GM23338 (cell line): ENCODE measurements around the gene LRRC26. TPM values are rescaled to one million over a fixed set of nuclear protein-coding genes. Genes with fewer than 3 reads are reported as not detected.

Source experiments
- ATAC-seq: fragments of 200-7000 bp; cut with Tn5 transposase; 3 replicates; pipeline ENCODE4 v1.9.1; 2020
- DNase-seq: peaks from one replicate; pipeline ENCODE4 v3.0.0-alpha.2; 2015; ENCODE audit warnings: low spot score
- H2AFZ ChIP-seq: fragments of 200-600 bp; sonication (generic); 2 replicates; pipeline ENCODE4 v1.8.0; 2016; ENCODE audit warnings: antibody characterized with exemption, mild to moderate bottlenecking, moderate library complexity
- H3F3A ChIP-seq: fragments of 200-600 bp; sonication (generic); replicated peaks from 2 replicates; pipeline ENCODE4 v1.8.0; 2017; ENCODE audit warnings: antibody characterized with exemption, mixed run types, low read depth
- H3K27ac ChIP-seq: fragments of 200-600 bp; sonication (generic); 2 replicates; pipeline ENCODE4 v1.6.1; 2016; ENCODE audit warnings: low read depth
- H3K27me3 ChIP-seq: fragments of 200-600 bp; sonication (generic); 2 replicates; pipeline ENCODE4 v1.8.0; 2016; ENCODE audit warnings: mild to moderate bottlenecking, mixed run types, moderate library complexity; ENCODE audit not compliant: insufficient read depth
- H3K36me3 ChIP-seq: fragments of 200-600 bp; sonication (generic); 2 replicates; pipeline ENCODE4 v1.8.0; 2016; ENCODE audit warnings: mild to moderate bottlenecking; ENCODE audit not compliant: insufficient read depth
- H3K4me1 ChIP-seq: fragments of 200-600 bp; sonication (generic); 2 replicates; pipeline ENCODE4 v1.8.0; 2016; ENCODE audit warnings: mild to moderate bottlenecking, moderate library complexity; ENCODE audit not compliant: insufficient read depth
- H3K4me2 ChIP-seq: fragments of 200-600 bp; sonication (generic); 2 replicates; pipeline ENCODE4 v1.7.1; 2017; ENCODE audit warnings: mixed run types
- H3K4me3 ChIP-seq: fragments of 200-600 bp; sonication (generic); 2 replicates; pipeline ENCODE4 v1.6.1; 2016; ENCODE audit warnings: mixed run types
- H3K79me2 ChIP-seq: fragments of 200-600 bp; sonication (generic); replicated peaks from 2 replicates; pipeline ENCODE4 v1.8.0; 2017; ENCODE audit warnings: mild to moderate bottlenecking; ENCODE audit not compliant: insufficient read depth
- H3K9me2 ChIP-seq: fragments of 200-600 bp; sonication (generic); 2 replicates; pipeline ENCODE4 v1.8.0; 2017; ENCODE audit not compliant: insufficient read depth
- H4K20me1 ChIP-seq: fragments of 200-600 bp; sonication (generic); replicated peaks from 2 replicates; pipeline ENCODE4 v1.8.0; 2017; ENCODE audit warnings: mild to moderate bottlenecking; ENCODE audit not compliant: insufficient read depth
- H3K27ac Mint-ChIP-seq: 2 replicates; pipeline ENCODE4 v1.8.0; 2020; ENCODE audit warnings: inconsistent platforms, mild to moderate bottlenecking, moderate library complexity, mixed read lengths
- H3K27me3 Mint-ChIP-seq: 3 replicates; pipeline ENCODE4 v1.8.0; 2022; ENCODE audit warnings: low read depth, mild to moderate bottlenecking, moderate library complexity, mixed read lengths, inconsistent platforms; ENCODE audit not compliant: insufficient read depth, poor library complexity
- H3K36me3 Mint-ChIP-seq: 3 replicates; pipeline ENCODE4 v1.8.0; 2021; ENCODE audit warnings: low read depth, mild to moderate bottlenecking, inconsistent platforms, moderate library complexity, mixed read lengths
- H3K4me1 Mint-ChIP-seq: 3 replicates; pipeline ENCODE4 v1.8.0; 2020; ENCODE audit warnings: mild to moderate bottlenecking, inconsistent platforms, mixed read lengths
- H3K4me3 Mint-ChIP-seq: 3 replicates; pipeline ENCODE4 v1.8.0; 2021; ENCODE audit warnings: moderate library complexity, mild to moderate bottlenecking, inconsistent platforms, mixed read lengths
- H3K9me3 Mint-ChIP-seq: 3 replicates; pipeline ENCODE4 v1.8.0; 2020; ENCODE audit warnings: moderate library complexity, mild to moderate bottlenecking, inconsistent platforms, mixed read lengths
- CREB1 ChIP-seq: fragments of 250-450 bp; sonication (Bioruptor Pico); IDR thresholded peaks from 2 replicates; pipeline ENCODE4 v1.5.0; 2020; ENCODE audit warnings: low read depth, mild to moderate bottlenecking, moderate library complexity
- ETS1 ChIP-seq: IDR thresholded peaks from 2 replicates; pipeline ENCODE4 v1.6.1; 2016; ENCODE audit warnings: antibody characterized with exemption
- EZH2 ChIP-seq: fragments of 200-600 bp; sonication (generic); IDR thresholded peaks from one replicate; pipeline ENCODE4 v1.8.0; 2017; ENCODE audit warnings: antibody characterized with exemption, mild to moderate bottlenecking, low read depth; ENCODE audit not compliant: unreplicated experiment
- EZH2phosphoT487 ChIP-seq: fragments of 200-600 bp; sonication (generic); IDR thresholded peaks from one replicate; pipeline ENCODE4 v1.8.1; 2018; ENCODE audit warnings: antibody characterized with exemption; ENCODE audit not compliant: unreplicated experiment
- JUNB ChIP-seq: IDR thresholded peaks from one replicate; pipeline ENCODE4 v1.6.1; 2016; ENCODE audit warnings: antibody characterized with exemption; ENCODE audit not compliant: unreplicated experiment
- NANOG ChIP-seq: IDR thresholded peaks from 2 replicates; pipeline ENCODE4 v1.6.1; 2016; ENCODE audit warnings: antibody characterized with exemption, borderline replicate concordance
- POLR2AphosphoS5 ChIP-seq: IDR thresholded peaks from 2 replicates; pipeline ENCODE4 v1.6.1; 2016; ENCODE audit warnings: antibody characterized with exemption, low read depth
- REST ChIP-seq: IDR thresholded peaks from one replicate; pipeline ENCODE4 v1.6.1; 2018; ENCODE audit warnings: antibody characterized with exemption; ENCODE audit not compliant: unreplicated experiment
- STAT1 ChIP-seq: IDR thresholded peaks from one replicate; pipeline ENCODE4 v1.6.1; 2016; ENCODE audit warnings: antibody characterized with exemption; ENCODE audit not compliant: unreplicated experiment
- ZNF114 ChIP-seq: fragments of 250-450 bp; sonication (Bioruptor Pico); IDR thresholded peaks from 2 replicates; pipeline ENCODE4 v1.5.0; 2020; ENCODE audit warnings: mild to moderate bottlenecking, moderate library complexity
- ZNF331 ChIP-seq: fragments of 250-450 bp; sonication (Bioruptor Pico); IDR thresholded peaks from 2 replicates; pipeline ENCODE4 v1.5.0; 2020; ENCODE audit warnings: low read depth, mild to moderate bottlenecking, moderate library complexity
- ZNF462 ChIP-seq: fragments of 250-450 bp; sonication (Bioruptor Pico); IDR thresholded peaks from 2 replicates; pipeline ENCODE4 v1.5.0; 2020; ENCODE audit warnings: mild to moderate bottlenecking, moderate library complexity
- polyA plus RNA-seq: library from polyadenylated mRNA; unstranded; fragments of >200 nt; fragmentation: Nextera tagmentation; extraction: Ambion mirVana; gene quantifications from 2 replicates; pipeline ENCODE4 v1.2.1, GENCODE V29; 2016
- total RNA-seq: library from RNA; depleted of rRNA; stranded (reverse); fragments of >200 nt; shearing (Covaris generic); gene quantifications from 2 replicates; pipeline ENCODE4 v1.2.3, GENCODE V29; 2014
- TF ChIP-seq, protein P1 (sequence below), 2 experiments: fragments of 200-600 bp in 1 of 2; sonication (generic) in 1 of 2; conservative IDR thresholded peaks; 2 replicates each; pipeline versions ENCODE4 v1.5.1 to v1.6.1; 2016 to 2017; ENCODE audit warnings: antibody characterized with exemption in 2 of 2, low read depth in 2 of 2, mild to moderate bottlenecking in 2 of 2, moderate library complexity in 1 of 2

LRRC26 gene
- total and polyA plus RNA-seq, 2 experiments from 2014 or later: 0.21 to 4.3 TPM

DNA sequence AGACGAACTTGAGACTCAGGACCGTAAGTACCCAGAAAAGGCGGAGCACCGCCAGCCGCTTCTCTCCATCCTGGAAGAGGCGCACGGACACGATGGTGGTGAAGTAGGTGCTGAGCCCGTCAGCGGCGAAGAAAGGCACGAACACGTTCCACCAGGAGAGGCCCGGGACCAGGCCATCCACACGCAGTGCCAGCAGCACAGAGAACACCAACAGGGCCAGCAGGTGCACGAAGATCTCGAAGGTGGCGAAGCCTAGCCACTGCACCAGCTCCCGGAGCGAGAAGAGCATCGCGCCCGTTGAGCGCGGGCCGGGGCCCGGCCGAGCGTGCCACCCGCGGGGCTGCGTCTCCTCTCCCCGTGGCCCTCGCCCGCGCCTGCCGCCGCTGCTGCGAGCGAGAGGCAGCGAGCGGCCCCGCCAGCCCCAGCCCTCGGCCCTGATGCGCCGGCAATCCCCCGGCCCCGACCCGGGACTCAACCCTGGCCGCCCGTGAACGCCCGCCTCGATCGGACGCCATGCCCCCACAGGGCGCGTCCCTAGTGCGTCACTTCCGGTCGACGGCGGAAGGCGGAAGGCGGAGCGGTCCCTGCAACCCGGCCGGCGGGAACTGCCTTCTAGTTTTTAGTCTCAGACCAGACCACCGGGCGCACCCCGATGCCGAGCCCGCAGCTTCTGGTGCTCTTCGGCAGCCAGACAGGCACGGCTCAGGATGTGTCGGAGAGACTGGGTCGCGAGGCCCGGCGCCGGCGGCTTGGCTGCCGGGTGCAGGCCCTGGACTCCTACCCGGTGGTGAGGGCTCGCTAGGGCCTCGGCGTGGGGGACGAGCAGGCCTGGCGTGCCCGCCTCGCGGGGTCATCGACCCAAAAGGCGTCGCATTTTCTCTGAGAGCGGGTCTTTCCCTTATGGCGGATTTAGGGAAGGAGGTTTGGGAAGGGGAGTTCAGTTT lies 35.5 kb upstream of the LRRC26 start, which contains the start of the genes NDOR1 and TMEM203:
Gene NDOR1, plus strand, starts transcription at position 575 of the 944 bp plus-strand sequence. Its CDS starts 78 bp downstream, at position 653.
Gene TMEM203, minus strand, starts transcription at position 523 of the 944 bp plus-strand sequence. Its CDS starts 234 bp downstream, at position 289.
- Histone ChIP-seq H3K4me3 (peak within 1 kb of the TSS; percentile 98), H3K27ac (peak within 1 kb of the TSS; percentile 80; the same call in 1 of the 2 replicates), H3F3A (peaks cover 21% of the 10 kb centered on the region; the same call in 1 of the 2 replicates), H3K4me1 (peaks cover 24% of the 10 kb centered on the region), H3K27me3 (no peaks in the 10 kb centered on the region), H3K36me3 (no peaks in the 10 kb centered on the region), H2AFZ (peak within 1 kb of the TSS; percentile 97; the same call in 1 of the 2 replicates), H4K20me1 (peaks cover 14% of the 10 kb centered on the region), H3K4me2 (peak within 1 kb of the TSS; percentile 98), H3K79me2 (peaks cover 42% of the 10 kb centered on the region), H3K9me2 (no peaks in the 10 kb centered on the region)
- ATAC-seq (peak; percentile 46), DNase-seq (peak; percentile 97)
- peaks cover 30% of the 10 kb centered on the region for H3K4me1 Mint-ChIP-seq
- TF ChIP-seq POLR2AphosphoS5 (peak; percentile 86), ETS1 (peak; percentile 82), EZH2phosphoT487 (no peak), ZNF331 (no peak), REST (no peak), JUNB (no peak), CREB1 (CRISPR knock-in tag) (peak; percentile 98), EZH2 (no peak), NANOG (no peak), ZNF462 (no peak), ZNF114 (CRISPR knock-in tag) (no peak), STAT1 (no peak)
- TF ChIP-seq, protein P1, sequence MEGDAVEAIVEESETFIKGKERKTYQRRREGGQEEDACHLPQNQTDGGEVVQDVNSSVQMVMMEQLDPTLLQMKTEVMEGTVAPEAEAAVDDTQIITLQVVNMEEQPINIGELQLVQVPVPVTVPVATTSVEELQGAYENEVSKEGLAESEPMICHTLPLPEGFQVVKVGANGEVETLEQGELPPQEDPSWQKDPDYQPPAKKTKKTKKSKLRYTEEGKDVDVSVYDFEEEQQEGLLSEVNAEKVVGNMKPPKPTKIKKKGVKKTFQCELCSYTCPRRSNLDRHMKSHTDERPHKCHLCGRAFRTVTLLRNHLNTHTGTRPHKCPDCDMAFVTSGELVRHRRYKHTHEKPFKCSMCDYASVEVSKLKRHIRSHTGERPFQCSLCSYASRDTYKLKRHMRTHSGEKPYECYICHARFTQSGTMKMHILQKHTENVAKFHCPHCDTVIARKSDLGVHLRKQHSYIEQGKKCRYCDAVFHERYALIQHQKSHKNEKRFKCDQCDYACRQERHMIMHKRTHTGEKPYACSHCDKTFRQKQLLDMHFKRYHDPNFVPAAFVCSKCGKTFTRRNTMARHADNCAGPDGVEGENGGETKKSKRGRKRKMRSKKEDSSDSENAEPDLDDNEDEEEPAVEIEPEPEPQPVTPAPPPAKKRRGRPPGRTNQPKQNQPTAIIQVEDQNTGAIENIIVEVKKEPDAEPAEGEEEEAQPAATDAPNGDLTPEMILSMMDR (conservative IDR thresholded peaks at IDR 0.05; ENCODE audit: low read depth in 2 of 2): no peak
- peak within 1 kb of the TSS; percentile 93 for H3K27ac Mint-ChIP-seq
- H3K27me3 Mint-ChIP-seq: peaks cover 24% of the 10 kb centered on the region
- no peaks in the 10 kb centered on the region for H3K9me3 Mint-ChIP-seq
- H3K4me3 Mint-ChIP-seq: peak within 1 kb of the TSS; percentile 97
- H3K36me3 Mint-ChIP-seq: peaks cover 28% of the 10 kb centered on the region
